22Rv1 (cell line): ENCODE results near the gene LCP2.

ENCODE experiments used
- CTCF ChIP-seq: fragments of 450-650 bp; IDR thresholded peaks from 2 replicates; pipeline ENCODE4 v1.5.1; 2017; ENCODE audit warnings: mild to moderate bottlenecking
- ZFX ChIP-seq: fragments of 450-650 bp; IDR thresholded peaks from 2 replicates; pipeline ENCODE4 v1.6.1; 2017; ENCODE audit warnings: antibody characterized with exemption, borderline replicate concordance

DNA sequence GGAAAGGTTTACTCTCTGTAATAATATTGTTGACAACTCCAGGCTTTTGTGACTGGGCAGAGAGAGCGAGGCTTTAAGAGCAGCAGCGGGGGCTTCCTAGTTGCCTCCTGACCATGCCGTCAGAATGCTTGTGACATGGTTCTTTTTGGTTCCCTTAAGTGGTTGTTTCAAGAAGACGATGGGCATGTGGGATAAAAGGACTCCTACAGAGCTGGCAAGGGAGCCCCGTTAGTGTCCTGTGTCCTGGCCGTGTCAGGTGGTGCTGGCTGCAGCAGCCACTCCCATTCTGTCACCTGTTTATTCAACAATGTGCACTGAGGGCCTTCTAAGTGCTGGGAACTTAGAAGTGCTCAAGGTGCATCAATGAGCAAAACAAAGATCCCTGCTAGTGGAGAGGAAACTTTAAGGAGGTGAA is 19.7 kb downstream of the LCP2 start:
- TF ChIP-seq CTCF (no peak), ZFX (no peak)
